Loucy (cell line): ENCODE results near the gene WIPF2.

Experiments
- EZH2phosphoT487 ChIP-seq: fragments of 200-600 bp; IDR thresholded peaks from 2 replicates; pipeline ENCODE4 v1.6.1; 2018; ENCODE audit warnings: antibody characterized with exemption, mild to moderate bottlenecking, moderate library complexity, borderline replicate concordance
- TF ChIP-seq, protein P1 (sequence below): fragments of 200-600 bp; sonication (generic); conservative IDR thresholded peaks from 2 replicates; pipeline ENCODE4 v1.5.1; 2014; ENCODE audit warnings: mild to moderate bottlenecking, antibody characterized with exemption, low read length

DNA sequence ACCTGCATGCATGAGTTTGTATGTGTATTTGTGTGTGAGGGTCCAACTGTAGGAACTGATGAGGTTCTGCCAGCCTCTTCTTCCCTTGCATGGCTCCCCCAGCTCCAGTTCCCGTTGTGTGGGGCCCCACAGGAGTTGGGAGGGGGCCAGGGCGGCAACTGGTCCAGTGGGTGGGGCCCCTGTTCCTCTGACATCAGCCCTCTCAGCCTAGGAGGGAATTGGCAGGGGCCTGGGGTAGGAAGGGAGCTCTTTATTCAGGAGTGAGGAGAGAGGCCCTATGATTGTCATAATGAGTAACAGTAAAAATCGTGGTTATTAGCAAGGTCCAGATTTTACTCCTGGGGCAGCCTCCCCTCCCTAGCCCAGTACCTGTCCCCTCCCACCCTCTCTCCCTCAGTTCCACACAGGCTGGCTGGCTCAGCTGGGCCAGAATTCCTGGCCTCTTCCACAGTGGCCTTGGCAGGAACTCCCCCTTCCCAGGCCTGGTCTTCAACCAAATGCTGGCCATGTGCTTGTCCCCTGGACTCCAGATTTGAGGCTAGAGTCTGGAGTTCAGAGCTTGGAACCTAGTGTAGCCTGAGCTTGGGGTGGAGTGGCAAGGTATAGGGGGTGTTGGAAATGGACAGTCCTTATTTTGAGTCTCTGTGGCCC, 108.8 kb downstream of the WIPF2 start:
- TF ChIP-seq, protein P1, sequence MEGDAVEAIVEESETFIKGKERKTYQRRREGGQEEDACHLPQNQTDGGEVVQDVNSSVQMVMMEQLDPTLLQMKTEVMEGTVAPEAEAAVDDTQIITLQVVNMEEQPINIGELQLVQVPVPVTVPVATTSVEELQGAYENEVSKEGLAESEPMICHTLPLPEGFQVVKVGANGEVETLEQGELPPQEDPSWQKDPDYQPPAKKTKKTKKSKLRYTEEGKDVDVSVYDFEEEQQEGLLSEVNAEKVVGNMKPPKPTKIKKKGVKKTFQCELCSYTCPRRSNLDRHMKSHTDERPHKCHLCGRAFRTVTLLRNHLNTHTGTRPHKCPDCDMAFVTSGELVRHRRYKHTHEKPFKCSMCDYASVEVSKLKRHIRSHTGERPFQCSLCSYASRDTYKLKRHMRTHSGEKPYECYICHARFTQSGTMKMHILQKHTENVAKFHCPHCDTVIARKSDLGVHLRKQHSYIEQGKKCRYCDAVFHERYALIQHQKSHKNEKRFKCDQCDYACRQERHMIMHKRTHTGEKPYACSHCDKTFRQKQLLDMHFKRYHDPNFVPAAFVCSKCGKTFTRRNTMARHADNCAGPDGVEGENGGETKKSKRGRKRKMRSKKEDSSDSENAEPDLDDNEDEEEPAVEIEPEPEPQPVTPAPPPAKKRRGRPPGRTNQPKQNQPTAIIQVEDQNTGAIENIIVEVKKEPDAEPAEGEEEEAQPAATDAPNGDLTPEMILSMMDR, result no peak
- no peak for TF ChIP-seq EZH2phosphoT487
